ENCODE results near the gene KCNK5. TPM values are rescaled to one million over a fixed set of nuclear protein-coding genes. Genes with fewer than 3 reads are reported as not detected.

Gene KCNK5
- total and polyA plus RNA-seq, 2 donors (not counting 3 experiments of a cell fraction or from before 2014, with no cell fraction given), result not detected

GRCh38 chr6:39188571-39188970 is 40.7 kb downstream of the KCNK5 start:
- ChIA-PET POLR2A (no interaction called here), CTCF (interaction anchor here (0.7 kb wide), 1 partner anchor 1656 kb away, joined by 4 read pairs; no protein-coding TSS in a partner anchor)
- H3K9ac ChIP-seq (replicated peaks; ENCODE audit: extremely low read depth, insufficient read depth, low read length), result no peak overlapping the region
- no peak overlapping the region for H3K27ac ChIP-seq (ENCODE audit: insufficient read depth, low read depth, low read length)
- no peak for DNase-seq (ENCODE audit: low read depth, low spot score)
- dilution Hi-C loops (cut with MboI; ENCODE audit: extremely low pct_ligation_motif_present, low sequenced_read_pairs), result no loop called here
- no peaks in the 10 kb centered on the region for H3K4me1 ChIP-seq (ENCODE audit: control insufficient read depth, extremely low read depth, insufficient read depth, low read length)
- intact Hi-C loops (cut with micrococcal nuclease), result no loop called here
- no peak overlapping the region for H2AFZ ChIP-seq (ENCODE audit: low read depth, low read length)
- H3K4me2 ChIP-seq (ENCODE audit: insufficient read depth, low read length), result no peak overlapping the region
- H3K27me3 ChIP-seq (ENCODE audit: control insufficient read depth in 2 of 2, insufficient read depth in 2 of 2, low read length in 2 of 2), result no peaks in the 10 kb centered on the region
- H3K79me2 ChIP-seq (ENCODE audit: control insufficient read depth, insufficient read depth, low read length), result no peaks in the 10 kb centered on the region
- no peaks in the 10 kb centered on the region for H3K36me3 ChIP-seq (ENCODE audit: control insufficient read depth in 2 of 2, extremely low read depth in 1 of 2, insufficient read depth in 2 of 2, low read length in 2 of 2)
- no peaks in the 10 kb centered on the region for H3K9me1 ChIP-seq (replicated peaks; ENCODE audit: control insufficient read depth, extremely low read depth, insufficient read depth, low read length)
- no peaks in the 10 kb centered on the region for H4K20me1 ChIP-seq (replicated peaks; ENCODE audit: control insufficient read depth, extremely low read depth, insufficient read depth, low read length)
- BruUV-seq (replicated peaks), result no TSS peak
- no peaks in the 10 kb centered on the region for H3K9me3 ChIP-seq (replicated peaks; ENCODE audit: control insufficient read depth, insufficient read depth, low read length)
- no peak overlapping the region for H3K4me3 ChIP-seq (replicated peaks in 1 of 3; ENCODE audit: insufficient read depth in 1 of 3, low read depth in 1 of 3, low read length in 3 of 3)
- TF ChIP-seq JUN (IDR thresholded peaks at IDR 0.05; ENCODE audit: borderline replicate concordance, insufficient read depth, insufficient read length, low read depth) (no peak), MYC (IDR thresholded peaks at IDR 0.05; ENCODE audit: low read depth, low read length) (no peak), POLR2A (IDR thresholded peaks at IDR 0.05; ENCODE audit: low read depth, low read length) (no peak), GATA2 (IDR thresholded peaks at IDR 0.05; ENCODE audit: insufficient read depth, insufficient read length, low read depth, low read length) (no peak), FOS (IDR thresholded peaks at IDR 0.05; ENCODE audit: borderline replicate concordance, insufficient read depth, low read length) (no peak), POLR2AphosphoS5 (IDR thresholded peaks at IDR 0.05; ENCODE audit: insufficient read depth, low read depth, low read length) (no peak), EZH2 (IDR thresholded peaks at IDR 0.05; ENCODE audit: borderline replicate concordance, low read depth, low read length, severe bottlenecking) (no peak)
- TF ChIP-seq, protein P1, sequence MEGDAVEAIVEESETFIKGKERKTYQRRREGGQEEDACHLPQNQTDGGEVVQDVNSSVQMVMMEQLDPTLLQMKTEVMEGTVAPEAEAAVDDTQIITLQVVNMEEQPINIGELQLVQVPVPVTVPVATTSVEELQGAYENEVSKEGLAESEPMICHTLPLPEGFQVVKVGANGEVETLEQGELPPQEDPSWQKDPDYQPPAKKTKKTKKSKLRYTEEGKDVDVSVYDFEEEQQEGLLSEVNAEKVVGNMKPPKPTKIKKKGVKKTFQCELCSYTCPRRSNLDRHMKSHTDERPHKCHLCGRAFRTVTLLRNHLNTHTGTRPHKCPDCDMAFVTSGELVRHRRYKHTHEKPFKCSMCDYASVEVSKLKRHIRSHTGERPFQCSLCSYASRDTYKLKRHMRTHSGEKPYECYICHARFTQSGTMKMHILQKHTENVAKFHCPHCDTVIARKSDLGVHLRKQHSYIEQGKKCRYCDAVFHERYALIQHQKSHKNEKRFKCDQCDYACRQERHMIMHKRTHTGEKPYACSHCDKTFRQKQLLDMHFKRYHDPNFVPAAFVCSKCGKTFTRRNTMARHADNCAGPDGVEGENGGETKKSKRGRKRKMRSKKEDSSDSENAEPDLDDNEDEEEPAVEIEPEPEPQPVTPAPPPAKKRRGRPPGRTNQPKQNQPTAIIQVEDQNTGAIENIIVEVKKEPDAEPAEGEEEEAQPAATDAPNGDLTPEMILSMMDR (IDR thresholded peaks at IDR 0.05; ENCODE audit: extremely low read depth in 1 of 2, insufficient read depth in 1 of 2, low read depth in 1 of 2, low read length in 2 of 2), result no peak
- TF ChIP-seq, protein P2, sequence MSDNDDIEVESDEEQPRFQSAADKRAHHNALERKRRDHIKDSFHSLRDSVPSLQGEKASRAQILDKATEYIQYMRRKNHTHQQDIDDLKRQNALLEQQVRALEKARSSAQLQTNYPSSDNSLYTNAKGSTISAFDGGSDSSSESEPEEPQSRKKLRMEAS (IDR thresholded peaks at IDR 0.05; ENCODE audit: insufficient read depth, insufficient read length), result no peak
- no peak for FAIRE-seq
